Natural killer cell (primary cell): ENCODE results near the gene MYO5B. TPM values are rescaled to one million over a fixed set of nuclear protein-coding genes. Genes with fewer than 3 reads are reported as not detected.

Experiments used
- ATAC-seq, 3 donors: fragments of 150-1000 bp in 2 of 3; fragments of 200-7000 bp in 1 of 3; cut with Tn5 transposase; 1 replicate in 1 of 3; 2 replicates in 2 of 3; pipeline ENCODE4 v1.10.0; 2021; ENCODE audit warnings: mild to moderate bottlenecking in 2 of 3, moderate library complexity in 2 of 3
- DNase-seq, 2 donors: peaks; one replicate each; pipeline versions ENCODE4 v3.0.0 to v3.0.0-alpha.2; 2013 to 2021; ENCODE audit warnings: mixed read lengths in 1 of 2
- H3K27ac ChIP-seq: one replicate; pipeline ENCODE4 v1.5.1; 2013; ENCODE audit warnings: mild to moderate bottlenecking, low read length
- H3K27me3 ChIP-seq: one replicate; pipeline ENCODE4 v1.6.1; 2013; ENCODE audit warnings: low read length; ENCODE audit not compliant: control insufficient read depth, insufficient read depth
- H3K36me3 ChIP-seq: one replicate; pipeline ENCODE4 v1.6.1; 2013; ENCODE audit warnings: low read length; ENCODE audit not compliant: control insufficient read depth, insufficient read depth
- H3K4me1 ChIP-seq: one replicate; pipeline ENCODE4 v1.6.1; 2013; ENCODE audit warnings: low read length; ENCODE audit not compliant: control insufficient read depth, insufficient read depth
- H3K4me3 ChIP-seq: one replicate; pipeline ENCODE4 v1.5.1; 2013; ENCODE audit warnings: low read length
- H3K9me3 ChIP-seq: one replicate; pipeline ENCODE4 v1.6.1; 2013; ENCODE audit warnings: low read length; ENCODE audit not compliant: control insufficient read depth, insufficient read depth
- H3K27ac Mint-ChIP-seq, 2 donors: one replicate each; pipeline ENCODE4 v1.8.0; 2022; ENCODE audit warnings: mild to moderate bottlenecking in 2 of 2, mixed read lengths in 2 of 2, moderate library complexity in 1 of 2
- H3K27me3 Mint-ChIP-seq, 2 donors: one replicate each; pipeline ENCODE4 v1.8.0; 2022; ENCODE audit warnings: low read depth in 2 of 2, mixed read lengths in 2 of 2
- H3K36me3 Mint-ChIP-seq: one replicate; pipeline ENCODE4 v1.8.0; 2022; ENCODE audit warnings: mixed read lengths
- H3K4me1 Mint-ChIP-seq, 2 donors: one replicate each; pipeline ENCODE4 v1.8.0; 2022; ENCODE audit warnings: mixed read lengths in 2 of 2
- H3K4me3 Mint-ChIP-seq: one replicate; pipeline ENCODE4 v1.8.0; 2022; ENCODE audit warnings: mild to moderate bottlenecking, moderate library complexity, mixed read lengths
- H3K9me3 Mint-ChIP-seq, 2 donors: one replicate each; pipeline ENCODE4 v1.8.0; 2022; ENCODE audit warnings: mixed read lengths in 2 of 2
- WGBS: methylation state at CpG from one replicate; pipeline ENCODE4 v1.1.7; 2013; ENCODE audit warnings: missing lambda C conversion rate; ENCODE audit not compliant: insufficient coverage; 5-methylcytosine and 5-hydroxymethylcytosine counted together
- intact Hi-C: fragments of 100-400 bp; cut with micrococcal nuclease; formaldehyde crosslinking; loops from one replicate; pipeline ENCODE4 v1.14.2; 2022
- total RNA-seq, 4 donors: library from RNA; stranded (reverse); fragments of 120-200 nt in 1 of 4; gene quantifications; one replicate each; pipeline versions ENCODE4 v1.2.3 to v1.2.4, GENCODE V29; 2013 to 2022
- TF ChIP-seq, protein P1 (sequence below): fragments of 200-600 bp; IDR thresholded peaks from one replicate; pipeline ENCODE4 v1.8.0; 2022; ENCODE audit warnings: antibody characterized with exemption

MYO5B gene
- total RNA-seq, 3 donors from 2014 or later (not counting 1 experiment from before 2014, with no cell fraction given) = 0.33 TPM; not detected in 2

DNA sequence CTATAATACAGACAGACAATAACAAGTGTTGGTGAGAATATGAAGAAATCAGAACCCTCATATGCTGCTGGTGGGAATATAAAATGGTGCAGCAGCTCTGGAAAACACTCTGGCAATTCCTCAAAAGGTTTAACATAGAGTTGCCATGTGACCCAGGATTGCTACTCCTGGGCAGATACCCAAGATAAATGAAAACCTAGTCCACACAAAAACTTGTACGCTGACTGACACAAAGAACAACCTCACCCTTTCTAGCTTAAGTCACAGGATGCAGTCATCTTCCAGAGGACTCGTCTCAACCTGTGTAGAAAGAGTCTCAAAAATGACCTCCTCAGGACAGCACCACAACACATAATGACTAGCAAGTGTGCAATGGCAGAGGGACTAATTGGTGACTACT, 310.0 kb downstream of the MYO5B start:
- H3K36me3 Mint-ChIP-seq = no peaks in the 10 kb centered on the region

GRCh38 chr18:49884465-49884864, 310.5 kb downstream of the MYO5B start:
- no peak overlapping the region for H3K27ac ChIP-seq
- H3K9me3 Mint-ChIP-seq = no peaks in the 10 kb centered on the region
- peaks cover 8 to 13% of the 10 kb centered on the region in 2 donors for H3K27me3 Mint-ChIP-seq
- WGBS = 94% methylated on average over 4 of the region's 4 CpGs
- H3K36me3 Mint-ChIP-seq = no peaks in the 10 kb centered on the region
- TF ChIP-seq, protein P1, sequence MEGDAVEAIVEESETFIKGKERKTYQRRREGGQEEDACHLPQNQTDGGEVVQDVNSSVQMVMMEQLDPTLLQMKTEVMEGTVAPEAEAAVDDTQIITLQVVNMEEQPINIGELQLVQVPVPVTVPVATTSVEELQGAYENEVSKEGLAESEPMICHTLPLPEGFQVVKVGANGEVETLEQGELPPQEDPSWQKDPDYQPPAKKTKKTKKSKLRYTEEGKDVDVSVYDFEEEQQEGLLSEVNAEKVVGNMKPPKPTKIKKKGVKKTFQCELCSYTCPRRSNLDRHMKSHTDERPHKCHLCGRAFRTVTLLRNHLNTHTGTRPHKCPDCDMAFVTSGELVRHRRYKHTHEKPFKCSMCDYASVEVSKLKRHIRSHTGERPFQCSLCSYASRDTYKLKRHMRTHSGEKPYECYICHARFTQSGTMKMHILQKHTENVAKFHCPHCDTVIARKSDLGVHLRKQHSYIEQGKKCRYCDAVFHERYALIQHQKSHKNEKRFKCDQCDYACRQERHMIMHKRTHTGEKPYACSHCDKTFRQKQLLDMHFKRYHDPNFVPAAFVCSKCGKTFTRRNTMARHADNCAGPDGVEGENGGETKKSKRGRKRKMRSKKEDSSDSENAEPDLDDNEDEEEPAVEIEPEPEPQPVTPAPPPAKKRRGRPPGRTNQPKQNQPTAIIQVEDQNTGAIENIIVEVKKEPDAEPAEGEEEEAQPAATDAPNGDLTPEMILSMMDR = no peak
- H3K36me3 ChIP-seq = no peaks in the 10 kb centered on the region
- intact Hi-C loops = no loop called here
- H3K4me3 ChIP-seq = no peak overlapping the region
- ATAC-seq = no peak
- H3K4me1 ChIP-seq = no peaks in the 10 kb centered on the region
- DNase-seq = no peak
- H3K27me3 ChIP-seq = no peaks in the 10 kb centered on the region
- no peak overlapping the region for H3K27ac Mint-ChIP-seq
- H3K9me3 ChIP-seq = no peaks in the 10 kb centered on the region
- H3K4me1 Mint-ChIP-seq = no peaks in the 10 kb centered on the region
- H3K4me3 Mint-ChIP-seq = no peak overlapping the region

More for the DNA sequence above, 310.0 kb downstream of the MYO5B start:
- TF ChIP-seq, protein P1 = no peak
- Mint-ChIP-seq H3K27ac (no peak overlapping the region), H3K9me3 (no peaks in the 10 kb centered on the region), H3K4me1 (no peaks in the 10 kb centered on the region), H3K27me3 (peaks cover 6 to 10% of the 10 kb centered on the region in 2 donors), H3K4me3 (no peak overlapping the region)
- Histone ChIP-seq H3K4me1 (no peaks in the 10 kb centered on the region), H3K4me3 (no peak overlapping the region), H3K9me3 (no peaks in the 10 kb centered on the region), H3K27ac (no peak overlapping the region), H3K36me3 (no peaks in the 10 kb centered on the region), H3K27me3 (no peaks in the 10 kb centered on the region)
- intact Hi-C loops = no loop called here
- ATAC-seq (no peak), DNase-seq (no peak)
- 94% methylated on average over 2 of the region's 2 CpGs for WGBS

DNA sequence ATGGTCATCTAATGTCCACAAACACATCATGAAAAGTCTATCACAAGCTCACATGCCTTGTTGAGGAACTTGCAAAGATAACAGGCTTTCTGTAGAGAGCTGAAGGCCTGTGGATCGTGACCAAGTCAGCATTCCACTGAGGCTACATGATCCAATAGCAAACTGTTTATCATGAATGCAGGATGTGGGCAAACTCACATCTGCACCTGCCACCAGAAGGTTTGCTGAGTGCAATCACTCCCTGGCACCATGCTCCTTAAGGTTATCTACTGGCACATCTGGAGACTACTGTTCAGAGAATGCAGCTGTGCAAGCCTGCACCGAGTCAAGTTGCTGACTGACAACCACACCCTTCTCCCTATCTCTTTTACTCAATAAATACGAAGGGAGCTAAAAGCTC, 314.3 kb downstream of the MYO5B start:
- TF ChIP-seq, protein P1 = no peak
- Histone ChIP-seq H3K4me1 (no peaks in the 10 kb centered on the region), H3K27ac (no peak overlapping the region), H3K9me3 (no peaks in the 10 kb centered on the region), H3K36me3 (no peaks in the 10 kb centered on the region), H3K4me3 (no peak overlapping the region), H3K27me3 (peaks cover 2% of the 10 kb centered on the region)
- WGBS = 75% methylated on average over 3 of the region's 3 CpGs
- no peaks in the 10 kb centered on the region for H3K9me3 Mint-ChIP-seq
- intact Hi-C loops = no loop called here
- H3K4me3 Mint-ChIP-seq = no peak overlapping the region
- H3K4me1 Mint-ChIP-seq = no peaks in the 10 kb centered on the region
- H3K36me3 Mint-ChIP-seq = no peaks in the 10 kb centered on the region
- no peak for DNase-seq
- H3K27ac Mint-ChIP-seq = no peak overlapping the region
- peaks cover 24 to 26% of the 10 kb centered on the region in 2 donors for H3K27me3 Mint-ChIP-seq
- no peak for ATAC-seq

GRCh38 chr18:49879271-49879580, 315.7 kb downstream of the MYO5B start:
- TF ChIP-seq, protein P1 = no peak
- H3K4me1 ChIP-seq = no peaks in the 10 kb centered on the region
- Mint-ChIP-seq H3K27me3 (peaks cover 26 to 29% of the 10 kb centered on the region in 2 donors), H3K9me3 (no peaks in the 10 kb centered on the region), H3K27ac (no peak overlapping the region), H3K4me1 (no peaks in the 10 kb centered on the region), H3K4me3 (no peak overlapping the region), H3K36me3 (no peaks in the 10 kb centered on the region)
- DNase-seq (no peak), ATAC-seq (no peak)
- no peaks in the 10 kb centered on the region for H3K9me3 ChIP-seq
- H3K36me3 ChIP-seq = no peaks in the 10 kb centered on the region
- H3K4me3 ChIP-seq = no peak overlapping the region
- no peak overlapping the region for H3K27ac ChIP-seq
- WGBS = 85% methylated on average over 2 of the region's 3 CpGs
- H3K27me3 ChIP-seq = peaks cover 2% of the 10 kb centered on the region
- intact Hi-C loops = no loop called here
